ENCODE results near the gene SOCS7. TPM values are rescaled to one million over a fixed set of nuclear protein-coding genes. Genes with fewer than 3 reads are reported as not detected.

SOCS7 gene
- total RNA-seq, 2 experiments from 2014 or later = 18.0 to 18.9 TPM

GRCh38 chr17:38329284-38329683 lies 22.4 kb upstream of the SOCS7 start:
- intact Hi-C loops (cut with micrococcal nuclease) = no loop called here
- DNase-seq (no peak), ATAC-seq (no peak)
- POLR2A ChIA-PET = interaction anchor here (1.1 kb wide), 1 partner anchor 21 kb away, joined by 3 read pairs; no protein-coding TSS in a partner anchor
- Mint-ChIP-seq H3K27me3 (no peaks in the 10 kb centered on the region), H3K27ac (no peak overlapping the region), H3K4me3 (no peak overlapping the region), H3K4me1 (ENCODE audit: low read depth) (peaks cover 7% of the 10 kb centered on the region), H3K36me3 (ENCODE audit: low read depth) (no peaks in the 10 kb centered on the region), H3K9me3 (no peaks in the 10 kb centered on the region)
- TF ChIP-seq CTCF (IDR thresholded peaks at IDR 0.05) = no peak
- CTCF ChIA-PET = interaction anchor here (1.0 kb wide), 1 partner anchor 20 kb away, joined by 3 read pairs; no protein-coding TSS in a partner anchor

- no peak overlapping the region for H3K27ac Mint-ChIP-seq
- no peak for ATAC-seq
- ChIA-PET POLR2A (no interaction called here), CTCF (interaction anchor here (3.4 to 6.5 kb wide), 3 partner anchors 7 to 84 kb away, joined by 17 to 49 read pairs (median 31); no protein-coding TSS in a partner anchor)
- no peak for TF ChIP-seq CTCF (IDR thresholded peaks at IDR 0.05)
- peaks cover 4% of the 10 kb centered on the region for H3K4me1 Mint-ChIP-seq (ENCODE audit: low read depth)
- H3K27me3 Mint-ChIP-seq = no peaks in the 10 kb centered on the region
- H3K36me3 Mint-ChIP-seq (ENCODE audit: low read depth) = no peaks in the 10 kb centered on the region
- H3K4me3 Mint-ChIP-seq = no peak overlapping the region
- H3K9me3 Mint-ChIP-seq = no peaks in the 10 kb centered on the region
- intact Hi-C loops (cut with micrococcal nuclease) = no loop called here
- DNase-seq = no peak
These were observed 21.6 kb upstream of the SOCS7 start for GRCh38 chr17:38329808-38330730.

- TF ChIP-seq CTCF (IDR thresholded peaks at IDR 0.05) = no peak
- intact Hi-C loops (cut with micrococcal nuclease) = no loop called here
- CTCF ChIA-PET = interaction anchor here (1.5 to 6.5 kb wide), 5 partner anchors 8 to 83 kb away, joined by 3 to 49 read pairs (median 17); no protein-coding TSS in a partner anchor
- Mint-ChIP-seq H3K36me3 (ENCODE audit: low read depth) (no peaks in the 10 kb centered on the region), H3K9me3 (no peaks in the 10 kb centered on the region), H3K27me3 (no peaks in the 10 kb centered on the region), H3K4me3 (no peak overlapping the region), H3K4me1 (ENCODE audit: low read depth) (peaks cover 2% of the 10 kb centered on the region), H3K27ac (no peak overlapping the region)
- no peak for ATAC-seq
- POLR2A ChIA-PET = interaction anchor here (0.9 kb wide), 1 partner anchor 14 kb away, joined by 3 read pairs; no protein-coding TSS in a partner anchor
- no peak for DNase-seq
These were observed 20.7 kb upstream of the SOCS7 start for GRCh38 chr17:38330941-38331411.

GRCh38 chr17:38332735-38333134 lies 18.9 kb upstream of the SOCS7 start:
- DNase-seq (no peak), ATAC-seq (no peak)
- H3K4me1 Mint-ChIP-seq (ENCODE audit: low read depth) = no peaks in the 10 kb centered on the region
- ChIA-PET CTCF (interaction anchor here (1.0 to 6.5 kb wide), 9 partner anchors 10 to 250 kb away, joined by 3 to 49 read pairs (median 3); no protein-coding TSS in a partner anchor), POLR2A (no interaction called here)
- no peaks in the 10 kb centered on the region for H3K27me3 Mint-ChIP-seq
- no peaks in the 10 kb centered on the region for H3K36me3 Mint-ChIP-seq (ENCODE audit: low read depth)
- no peak overlapping the region for H3K4me3 Mint-ChIP-seq
- no peak for TF ChIP-seq CTCF (IDR thresholded peaks at IDR 0.05)
- no peaks in the 10 kb centered on the region for H3K9me3 Mint-ChIP-seq
- intact Hi-C loops (cut with micrococcal nuclease) = no loop called here
- H3K27ac Mint-ChIP-seq = no peak overlapping the region
